SH-SY5Y (cell line): ENCODE measurements around the gene CNOT6L.

Source experiments
- GATA2 ChIP-seq: IDR thresholded peaks from 2 replicates; pipeline ENCODE4 v1.6.1; 2011; ENCODE audit warnings: mild to moderate bottlenecking, low read depth, low read length
- GATA3 ChIP-seq: IDR thresholded peaks from 2 replicates; pipeline ENCODE4 v1.6.1; 2011; ENCODE audit warnings: low read depth, mild to moderate bottlenecking, low read length, moderate library complexity

GRCh38 chr4:77699731-77700210 lies 119.4 kb downstream of the CNOT6L start:
- TF ChIP-seq GATA2 (no peak), GATA3 (no peak)
